IMR-90 (cell line): ENCODE data around the gene FSD1. TPM values are rescaled to one million over a fixed set of nuclear protein-coding genes. Genes with fewer than 3 reads are reported as not detected.

Experiments
- ATAC-seq: fragments of 200-7000 bp; cut with Tn5 transposase; 2 replicates; pipeline ENCODE4 v1.9.1; 2020; ENCODE audit warnings: low read depth, mild to moderate bottlenecking, moderate library complexity
- BruUV-seq: library from RNA; stranded (reverse); fragments of 400-500 nt; replicated peaks from 2 replicates; lab custom pipeline; 2021; lab: Mats Ljungman, UMichigan
- CTCF ChIA-PET: fragments of 300-600 bp; formaldehyde crosslinking; extraction: SDS; loops from one replicate; lab custom pipeline; 2021; ENCODE audit warnings: antibody characterized with exemption; lab: Yijun Ruan, JAX
- POLR2A ChIA-PET: fragments of 300-600 bp; sonication (Branson Sonifier 250); formaldehyde crosslinking; loops from one replicate; lab custom pipeline; 2022; ENCODE audit warnings: antibody characterized with exemption; ENCODE audit not compliant: unreplicated experiment; lab: Charles Lee
- DNase-seq: peaks from one replicate; pipeline ENCODE4 v3.0.0; 2013
- H2AFZ ChIP-seq: replicated peaks from 2 replicates; pipeline ENCODE3; 2013; ENCODE audit warnings: low read length, mild to moderate bottlenecking; ENCODE audit not compliant: poor library complexity
- H2AK5ac ChIP-seq: 2 replicates; pipeline ENCODE4 v1.6.1; 2013; ENCODE audit warnings: low read depth, low read length, inconsistent platforms
- H2AK9ac ChIP-seq: replicated peaks from 2 replicates; pipeline ENCODE3; 2013; ENCODE audit warnings: mild to moderate bottlenecking, low read depth, low read length, moderate library complexity; ENCODE audit not compliant: poor library complexity
- H2BK120ac ChIP-seq: 2 replicates; pipeline ENCODE4 v1.6.1; 2013; ENCODE audit warnings: low read depth, low read length, inconsistent platforms
- H2BK15ac ChIP-seq: 3 replicates; pipeline ENCODE4 v1.6.1; 2013; ENCODE audit warnings: low read depth, low read length, inconsistent platforms
- H2BK20ac ChIP-seq: 2 replicates; pipeline ENCODE4 v1.6.1; 2013; ENCODE audit warnings: low read depth, mild to moderate bottlenecking, inconsistent platforms, low read length, moderate library complexity
- H2BK5ac ChIP-seq: 2 replicates; pipeline ENCODE4 v1.6.1; 2013; ENCODE audit warnings: mild to moderate bottlenecking, low read depth, low read length, inconsistent platforms; ENCODE audit not compliant: poor library complexity, severe bottlenecking
- H3K14ac ChIP-seq: replicated peaks from 2 replicates; pipeline ENCODE4 v1.6.1; 2013; ENCODE audit warnings: low read depth, low read length, inconsistent platforms
- H3K18ac ChIP-seq: 2 replicates; pipeline ENCODE4 v1.6.1; 2013; ENCODE audit warnings: low read depth, low read length, control low read depth
- H3K23ac ChIP-seq: 2 replicates; pipeline ENCODE4 v1.6.1; 2013; ENCODE audit warnings: low read depth, low read length, inconsistent platforms
- H3K27ac ChIP-seq: 2 replicates; pipeline ENCODE4 v1.5.1; 2013; ENCODE audit warnings: mild to moderate bottlenecking, control low read depth, low read length; ENCODE audit not compliant: insufficient read depth
- H3K27me3 ChIP-seq: 2 replicates; pipeline ENCODE4 v1.6.1; 2013; ENCODE audit warnings: low read length; ENCODE audit not compliant: control insufficient read depth, insufficient read depth
- H3K36me3 ChIP-seq: 2 replicates; pipeline ENCODE4 v1.6.1; 2013; ENCODE audit warnings: low read length, mixed read lengths; ENCODE audit not compliant: control insufficient read depth, insufficient read depth
- H3K4ac ChIP-seq: 2 replicates; pipeline ENCODE4 v1.6.1; 2013; ENCODE audit warnings: low read depth, low read length, inconsistent platforms
- H3K4me1 ChIP-seq: 2 replicates; pipeline ENCODE4 v1.6.1; 2013; ENCODE audit warnings: low read length, mixed read lengths; ENCODE audit not compliant: control insufficient read depth, insufficient read depth
- H3K4me2 ChIP-seq: 2 replicates; pipeline ENCODE4 v1.6.1; 2013; ENCODE audit warnings: low read depth, mild to moderate bottlenecking, control low read depth, low read length, moderate library complexity
- H3K4me3 ChIP-seq: 2 replicates; pipeline ENCODE4 v1.5.1; 2013; ENCODE audit warnings: low read depth, mild to moderate bottlenecking, control low read depth, low read length, moderate library complexity; ENCODE audit not compliant: insufficient read depth
- H3K56ac ChIP-seq: 2 replicates; pipeline ENCODE4 v1.6.1; 2013; ENCODE audit warnings: low read length, inconsistent platforms; ENCODE audit not compliant: insufficient read depth; ENCODE audit errors: extremely low read depth
- H3K79me1 ChIP-seq, 2 experiments: 2 replicates each; pipeline ENCODE4 v1.6.1; 2013; ENCODE audit warnings: low read length in 2 of 2, inconsistent platforms in 1 of 2, low read depth in 1 of 2
- H3K9ac ChIP-seq: 2 replicates; pipeline ENCODE4 v1.6.1; 2013; ENCODE audit warnings: low read depth, low read length, control low read depth
- H3K9me1 ChIP-seq: 2 replicates; pipeline ENCODE4 v1.6.1; 2013; ENCODE audit warnings: low read length, inconsistent platforms; ENCODE audit not compliant: insufficient read depth
- H3K9me3 ChIP-seq: 2 replicates; pipeline ENCODE4 v1.6.1; 2013; ENCODE audit warnings: low read length; ENCODE audit not compliant: control insufficient read depth, insufficient read depth
- H4K20me1 ChIP-seq: 2 replicates; pipeline ENCODE4 v1.6.1; 2013; ENCODE audit warnings: low read length, inconsistent platforms; ENCODE audit not compliant: insufficient read depth
- H4K5ac ChIP-seq: 2 replicates; pipeline ENCODE4 v1.6.1; 2013; ENCODE audit warnings: mild to moderate bottlenecking, low read depth, low read length, control low read depth
- H4K8ac ChIP-seq, 2 experiments: 2 replicates each; pipeline ENCODE4 v1.6.1; 2013; ENCODE audit warnings: low read depth in 2 of 2, low read length in 2 of 2, control low read depth in 1 of 2, inconsistent platforms in 1 of 2
- H4K91ac ChIP-seq: 2 replicates; pipeline ENCODE4 v1.6.1; 2013; ENCODE audit warnings: low read depth, low read length, inconsistent platforms; ENCODE audit not compliant: insufficient read depth
- FOS ChIP-seq: fragments of 150-350 bp; IDR thresholded peaks from 2 replicates; pipeline ENCODE4 v1.6.1; 2016; ENCODE audit warnings: low read depth, low read length
- MAFK ChIP-seq: IDR thresholded peaks from 2 replicates; pipeline ENCODE4 v1.6.1; 2012; ENCODE audit warnings: low read depth, low read length, improper control_type of control experiment
- POLR2A ChIP-seq: IDR thresholded peaks from 2 replicates; pipeline ENCODE4 v1.6.1; 2012; ENCODE audit warnings: mild to moderate bottlenecking, low read depth, low read length
- RAD21 ChIP-seq: IDR thresholded peaks from 2 replicates; pipeline ENCODE4 v1.6.1; 2012; ENCODE audit warnings: low read length, improper control_type of control experiment
- SMC3 ChIP-seq: fragments of 150-350 bp; IDR thresholded peaks from 2 replicates; pipeline ENCODE4 v1.6.1; 2016; ENCODE audit warnings: low read depth, mild to moderate bottlenecking, antibody characterized with exemption, low read length, moderate library complexity
- WGBS, 2 experiments: methylation state at CpG; one replicate each; pipeline versions ENCODE4 v1.1.5 to v1.1.7; 2013; ENCODE audit warnings: missing lambda C conversion rate in 2 of 2; ENCODE audit not compliant: insufficient read length in 1 of 2; ENCODE audit errors: extremely low coverage in 2 of 2; 5-methylcytosine and 5-hydroxymethylcytosine counted together
- dilution Hi-C: fragments of 300-500 bp; cut with HindIII; formaldehyde crosslinking; loops from one replicate; pipeline ENCODE4 v1.14.3; 2018; ENCODE audit warnings: low sequenced_read_pairs; ENCODE audit not compliant: unreplicated experiment
- in situ Hi-C: fragments of 300-500 bp; cut with MboI; formaldehyde crosslinking; loops from 3 replicates; pipeline ENCODE4 v1.14.3; 2019; ENCODE audit warnings: low sequenced_read_pairs, inconsistent platforms, mixed read lengths
- intact Hi-C: fragments of 100-400 bp; cut with micrococcal nuclease; formaldehyde crosslinking; loops from 2 replicates; pipeline ENCODE4 v1.10.0; 2022
- polyA plus RNA-seq, 3 experiments: library from polyadenylated mRNA; depleted of rRNA; stranded (reverse); fragments of >200 nt; gene quantifications; 2 replicates each; pipeline ENCODE4 v1.2.3, GENCODE V29; 2012; ENCODE audit warnings: low replicate concordance in 1 of 3
- total RNA-seq: library from RNA; depleted of rRNA; stranded (reverse); fragments of >200 nt; gene quantifications from 2 replicates; pipeline ENCODE4 v1.2.3, GENCODE V29; 2012
- TF ChIP-seq, protein P1 (sequence below): conservative IDR thresholded peaks from 2 replicates; pipeline ENCODE4 v1.5.1; 2012; ENCODE audit warnings: mild to moderate bottlenecking, low read depth, low read length, improper control_type of control experiment
- TF ChIP-seq, protein P2 (sequence below): fragments of 150-350 bp; IDR thresholded peaks from 2 replicates; pipeline ENCODE4 v1.6.1; 2017; ENCODE audit warnings: mild to moderate bottlenecking, antibody characterized with exemption, low read length, low read depth

Gene FSD1
- total and polyA plus RNA-seq, 2 of the 4 experiments (the other 2 are of a cell fraction), result 17.4 to 24.4 TPM

DNA sequence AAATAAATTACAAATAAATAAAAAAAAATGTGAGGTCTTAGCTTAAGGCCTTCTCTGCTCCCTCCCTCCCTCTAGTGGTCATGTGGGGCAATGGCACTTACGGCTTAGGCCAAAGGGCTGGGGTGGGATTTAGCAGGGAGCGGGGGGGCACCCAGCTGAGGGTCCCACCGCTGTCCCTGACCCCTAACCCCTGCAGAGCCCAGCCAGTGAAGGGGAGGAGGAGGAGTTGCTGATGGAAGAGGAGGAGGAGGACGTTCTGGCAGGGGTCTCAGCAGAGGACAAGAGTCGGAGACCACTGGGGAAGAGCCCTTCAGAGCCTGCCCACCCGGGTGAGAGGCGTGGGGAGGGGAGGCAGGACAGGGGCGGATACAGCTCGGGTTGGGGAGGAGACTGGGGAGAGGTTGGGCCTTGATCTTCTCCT lies 48.3 kb downstream of the FSD1 start:
- ChIA-PET POLR2A (no interaction called here), CTCF (interaction anchor here (0.7 to 1.9 kb wide), 5 partner anchors 8 to 92 kb away, joined by 3 to 29 read pairs (median 3); partner anchors contain the start of gene MPND)
- Histone ChIP-seq H2BK5ac (no peak overlapping the region), H4K5ac (no peak overlapping the region), H2BK120ac (no peak overlapping the region), H2AK5ac (no peak overlapping the region), H3K36me3 (peaks cover 10% of the 10 kb centered on the region; the same call in 1 of the 2 replicates), H4K8ac (no peak overlapping the region), H3K9me1 (no peaks in the 10 kb centered on the region), H2BK15ac (no peak overlapping the region), H3K9me3 (no peaks in the 10 kb centered on the region), H2BK20ac (no peak overlapping the region), H3K4me3 (no peak overlapping the region), H3K23ac (no peak overlapping the region), H2AK9ac (peak overlapping the region; percentile 15), H3K4me2 (no peak overlapping the region), H3K27me3 (no peaks in the 10 kb centered on the region), H3K9ac (no peak overlapping the region), H4K20me1 (peaks cover 3% of the 10 kb centered on the region; the same call in 1 of the 2 replicates), H3K4ac (no peak overlapping the region), H3K18ac (no peak overlapping the region), H3K56ac (no peak overlapping the region), H4K91ac (no peak overlapping the region), H3K27ac (no peak overlapping the region), H3K14ac (no peak overlapping the region), H3K4me1 (no peaks in the 10 kb centered on the region), H2AFZ (peak overlapping the region; percentile 17), H3K79me1 (peaks cover 0 to 4% of the 10 kb centered on the region in 2 experiments; a peak in 1 of 4 replicates)
- BruUV-seq, result no TSS peak
- intact Hi-C loops, result loop anchor here (1.0 kb wide), 1 partner anchor 85 kb away; no protein-coding TSS in a partner anchor
- peak; percentile 93 for ATAC-seq
- 71% methylated on average over 2 of the region's 9 CpGs; no CpG with 5 or more reads in 1 of the 2 experiments for WGBS, 2 experiments
- DNase-seq, result peak; percentile 71
- dilution Hi-C loops, result no loop called here
- TF ChIP-seq, protein P1, sequence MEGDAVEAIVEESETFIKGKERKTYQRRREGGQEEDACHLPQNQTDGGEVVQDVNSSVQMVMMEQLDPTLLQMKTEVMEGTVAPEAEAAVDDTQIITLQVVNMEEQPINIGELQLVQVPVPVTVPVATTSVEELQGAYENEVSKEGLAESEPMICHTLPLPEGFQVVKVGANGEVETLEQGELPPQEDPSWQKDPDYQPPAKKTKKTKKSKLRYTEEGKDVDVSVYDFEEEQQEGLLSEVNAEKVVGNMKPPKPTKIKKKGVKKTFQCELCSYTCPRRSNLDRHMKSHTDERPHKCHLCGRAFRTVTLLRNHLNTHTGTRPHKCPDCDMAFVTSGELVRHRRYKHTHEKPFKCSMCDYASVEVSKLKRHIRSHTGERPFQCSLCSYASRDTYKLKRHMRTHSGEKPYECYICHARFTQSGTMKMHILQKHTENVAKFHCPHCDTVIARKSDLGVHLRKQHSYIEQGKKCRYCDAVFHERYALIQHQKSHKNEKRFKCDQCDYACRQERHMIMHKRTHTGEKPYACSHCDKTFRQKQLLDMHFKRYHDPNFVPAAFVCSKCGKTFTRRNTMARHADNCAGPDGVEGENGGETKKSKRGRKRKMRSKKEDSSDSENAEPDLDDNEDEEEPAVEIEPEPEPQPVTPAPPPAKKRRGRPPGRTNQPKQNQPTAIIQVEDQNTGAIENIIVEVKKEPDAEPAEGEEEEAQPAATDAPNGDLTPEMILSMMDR, result peak; percentile 71
- TF ChIP-seq, protein P2, sequence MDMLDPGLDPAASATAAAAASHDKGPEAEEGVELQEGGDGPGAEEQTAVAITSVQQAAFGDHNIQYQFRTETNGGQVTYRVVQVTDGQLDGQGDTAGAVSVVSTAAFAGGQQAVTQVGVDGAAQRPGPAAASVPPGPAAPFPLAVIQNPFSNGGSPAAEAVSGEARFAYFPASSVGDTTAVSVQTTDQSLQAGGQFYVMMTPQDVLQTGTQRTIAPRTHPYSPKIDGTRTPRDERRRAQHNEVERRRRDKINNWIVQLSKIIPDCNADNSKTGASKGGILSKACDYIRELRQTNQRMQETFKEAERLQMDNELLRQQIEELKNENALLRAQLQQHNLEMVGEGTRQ, result peak; percentile 19; the same call in 1 of the 2 replicates
- TF ChIP-seq FOS (no peak), MAFK (no peak), POLR2A (no peak), SMC3 (peak; percentile 67), RAD21 (peak; percentile 66)
- in situ Hi-C loops, result loop anchor here (5.0 kb wide), 1 partner anchor 85 kb away; no protein-coding TSS in a partner anchor
